BLaER1 treated with 17β-estradiol and CSF1 and Interleukin-3, amounts not matched to agents 10 nM and 100 nM (cell line): ENCODE measurements around the gene KCND1.
"Not testable (repeated sequence)": the region's sequence is repeated elsewhere in the genome, so short reads cannot be mapped to it uniquely, and the experiment has no call there.

Experiments
- H3K27ac ChIP-seq, 11 experiments: shearing (Covaris generic); formaldehyde crosslinking; 2 replicates each; pipeline ENCODE4 v1.8.1; 2022
- H3K27me3 ChIP-seq, 11 experiments: shearing (Covaris generic); formaldehyde crosslinking; 2 replicates each; pipeline ENCODE4 v1.8.1; 2022
- H3K36me3 ChIP-seq, 11 experiments: shearing (Covaris generic); formaldehyde crosslinking; 2 replicates each; pipeline ENCODE4 v1.8.1; 2022
- H3K4me1 ChIP-seq, 10 experiments: shearing (Covaris generic); formaldehyde crosslinking; 2 replicates each; pipeline ENCODE4 v1.8.1; 2022
- H3K4me2 ChIP-seq, 11 experiments: shearing (Covaris generic); formaldehyde crosslinking; 2 replicates each; pipeline ENCODE4 v1.8.1; 2022
- H3K4me3 ChIP-seq, 10 experiments: shearing (Covaris generic); formaldehyde crosslinking; 2 replicates each; pipeline ENCODE4 v1.8.1; 2022
- H3K9ac ChIP-seq, 11 experiments: shearing (Covaris generic); formaldehyde crosslinking; 2 replicates each; pipeline ENCODE4 v1.8.1; 2022
- H3K9me3 ChIP-seq, 11 experiments: shearing (Covaris generic); formaldehyde crosslinking; replicated peaks in 1 of 11; 2 replicates each; pipeline ENCODE4 v1.8.1; 2022
- H4K20me1 ChIP-seq, 11 experiments: shearing (Covaris generic); formaldehyde crosslinking; 2 replicates each; pipeline ENCODE4 v1.8.1; 2022
- Cebpa-rat ChIP-seq, 11 experiments: shearing (Covaris generic); IDR thresholded peaks; 2 replicates each; pipeline ENCODE4 v1.8.1; 2022

Gene KCND1

GRCh38 chrX:48981178-48981577 lies 9.5 kb upstream of the KCND1 start:
- Histone ChIP-seq H3K27me3 (peaks cover 28 to 88% (median 71%) of the 10 kb centered on the region in 11 experiments), H3K36me3 (peaks cover 54 to 86% (median 64%) of the 10 kb centered on the region in 11 experiments), H3K4me3 (no peak overlapping the region), H3K4me1 (peaks cover 0 to 6% (median 1%) of the 10 kb centered on the region in 10 experiments; a peak in 5 of 20 replicates), H3K27ac (no peak overlapping the region), H4K20me1 (peaks cover 0 to 30% (median 7%) of the 10 kb centered on the region in 11 experiments; a peak in 11 of 22 replicates), H3K9ac (no peak overlapping the region), H3K9me3 (no peaks in the 10 kb centered on the region), H3K4me2 (no peak overlapping the region)
- TF ChIP-seq Cebpa-rat (IDR thresholded peaks at IDR 0.05), result no peak

GRCh38 chrX:48980341-48980740 lies 8.7 kb upstream of the KCND1 start:
- H3K9me3 ChIP-seq, H3K4me2 ChIP-seq, H3K27ac ChIP-seq, H3K9ac ChIP-seq, H3K4me3 ChIP-seq: not testable (repeated sequence)
- Histone ChIP-seq H3K4me1 (peaks cover 0 to 10% (median 3%) of the 10 kb centered on the region in 10 experiments; a peak in 5 of 20 replicates), H4K20me1 (peaks cover 0 to 37% (median 8%) of the 10 kb centered on the region in 11 experiments; a peak in 12 of 22 replicates), H3K36me3 (peaks cover 60 to 89% (median 68%) of the 10 kb centered on the region in 11 experiments), H3K27me3 (peaks cover 35 to 89% (median 75%) of the 10 kb centered on the region in 11 experiments)

GRCh38 chrX:48978226-48978625 lies 6.6 kb upstream of the KCND1 start:
- H3K4me1 ChIP-seq, result peaks cover 0 to 10% (median 3%) of the 10 kb centered on the region in 10 experiments; a peak in 5 of 20 replicates
- no peak overlapping the region for H3K4me2 ChIP-seq
- TF ChIP-seq Cebpa-rat (IDR thresholded peaks at IDR 0.05), result no peak
- H3K27me3 ChIP-seq, result peaks cover 39 to 94% (median 80%) of the 10 kb centered on the region in 11 experiments
- peaks cover 0 to 36% (median 8%) of the 10 kb centered on the region in 11 experiments; a peak in 12 of 22 replicates for H4K20me1 ChIP-seq
- H3K9ac ChIP-seq, result no peak overlapping the region
- H3K4me3 ChIP-seq, result no peak overlapping the region
- H3K27ac ChIP-seq, result no peak overlapping the region
- peaks cover 49 to 85% (median 67%) of the 10 kb centered on the region in 11 experiments for H3K36me3 ChIP-seq
- no peaks in the 10 kb centered on the region for H3K9me3 ChIP-seq

GRCh38 chrX:48976086-48976485 lies 4.4 kb upstream of the KCND1 start:
- no peak for TF ChIP-seq Cebpa-rat (IDR thresholded peaks at IDR 0.05)

GRCh38 chrX:48975541-48975940 lies 3.9 kb upstream of the KCND1 start:
- peaks cover 0 to 37% (median 7%) of the 10 kb centered on the region in 11 experiments; a peak in 8 of 22 replicates for H4K20me1 ChIP-seq
- no peak overlapping the region for H3K27ac ChIP-seq
- H3K9me3 ChIP-seq, result no peaks in the 10 kb centered on the region
- no peak for TF ChIP-seq Cebpa-rat (IDR thresholded peaks at IDR 0.05)
- H3K4me3 ChIP-seq, result no peak overlapping the region
- peaks cover 29 to 94% (median 57%) of the 10 kb centered on the region in 11 experiments for H3K27me3 ChIP-seq
- H3K4me2 ChIP-seq, result no peak overlapping the region
- H3K36me3 ChIP-seq, result peaks cover 27 to 59% (median 43%) of the 10 kb centered on the region in 11 experiments
- H3K4me1 ChIP-seq, result peaks cover 12 to 25% (median 16%) of the 10 kb centered on the region in 10 experiments; a peak in 19 of 20 replicates
- no peak overlapping the region for H3K9ac ChIP-seq

More at GRCh38 chrX:48976086-48976485, 4.4 kb upstream of the KCND1 start:
- Histone ChIP-seq H3K9me3 (no peaks in the 10 kb centered on the region), H3K9ac (no peak overlapping the region), H3K4me1 (peaks cover 12 to 25% (median 16%) of the 10 kb centered on the region in 10 experiments; a peak in 19 of 20 replicates), H4K20me1 (peaks cover 0 to 39% (median 8%) of the 10 kb centered on the region in 11 experiments; a peak in 10 of 22 replicates), H3K4me2 (peak overlapping the region in 1 of 11 experiments; percentile 3; a peak in 1 of 22 replicates), H3K4me3 (no peak overlapping the region), H3K36me3 (peaks cover 30 to 63% (median 46%) of the 10 kb centered on the region in 11 experiments), H3K27ac (no peak overlapping the region), H3K27me3 (peaks cover 31 to 93% (median 62%) of the 10 kb centered on the region in 11 experiments)

- no peaks in the 10 kb centered on the region for H3K9me3 ChIP-seq
- no peak overlapping the region for H3K27ac ChIP-seq
- peaks cover 27 to 57% (median 40%) of the 10 kb centered on the region in 11 experiments for H3K36me3 ChIP-seq
- H3K4me2 ChIP-seq, result no peak overlapping the region
- peaks cover 12 to 25% (median 16%) of the 10 kb centered on the region in 10 experiments; a peak in 19 of 20 replicates for H3K4me1 ChIP-seq
- no peak overlapping the region for H3K9ac ChIP-seq
- TF ChIP-seq Cebpa-rat (IDR thresholded peaks at IDR 0.05), result no peak
- H3K27me3 ChIP-seq, result peaks cover 29 to 95% (median 58%) of the 10 kb centered on the region in 11 experiments
- no peak overlapping the region for H3K4me3 ChIP-seq
- peaks cover 0 to 37% (median 7%) of the 10 kb centered on the region in 11 experiments; a peak in 8 of 22 replicates for H4K20me1 ChIP-seq
Observed at GRCh38 chrX:48975041-48975440, 3.4 kb upstream of the KCND1 start.

- Histone ChIP-seq H4K20me1 (peaks cover 0 to 37% (median 7%) of the 10 kb centered on the region in 11 experiments; a peak in 8 of 22 replicates), H3K27me3 (peaks cover 29 to 95% (median 61%) of the 10 kb centered on the region in 11 experiments), H3K4me1 (peaks cover 12 to 25% (median 16%) of the 10 kb centered on the region in 10 experiments; a peak in 19 of 20 replicates), H3K36me3 (peaks cover 24 to 52% (median 38%) of the 10 kb centered on the region in 11 experiments), H3K4me2 (no peak overlapping the region), H3K9me3 (no peaks in the 10 kb centered on the region), H3K9ac (no peak overlapping the region), H3K4me3 (no peak overlapping the region), H3K27ac (no peak overlapping the region)
- TF ChIP-seq Cebpa-rat (IDR thresholded peaks at IDR 0.05), result no peak
Observed at GRCh38 chrX:48974574-48974973, 2.9 kb upstream of the KCND1 start.

GRCh38 chrX:48974033-48974432 lies 2.4 kb upstream of the KCND1 start:
- H3K9ac ChIP-seq, result no peak overlapping the region
- H3K4me1 ChIP-seq, result peaks cover 12 to 25% (median 16%) of the 10 kb centered on the region in 10 experiments; a peak in 19 of 20 replicates
- H4K20me1 ChIP-seq, result peaks cover 0 to 37% (median 7%) of the 10 kb centered on the region in 11 experiments; a peak in 8 of 22 replicates
- no peaks in the 10 kb centered on the region for H3K9me3 ChIP-seq
- no peak overlapping the region for H3K27ac ChIP-seq
- H3K4me2 ChIP-seq, result no peak overlapping the region
- H3K4me3 ChIP-seq, result no peak overlapping the region
- H3K36me3 ChIP-seq, result peaks cover 22 to 51% (median 38%) of the 10 kb centered on the region in 11 experiments
- no peak for TF ChIP-seq Cebpa-rat (IDR thresholded peaks at IDR 0.05)
- peaks cover 29 to 98% (median 66%) of the 10 kb centered on the region in 11 experiments for H3K27me3 ChIP-seq
